ENCODE data around the gene COX7A2.

The COX7A2 gene

DNA sequence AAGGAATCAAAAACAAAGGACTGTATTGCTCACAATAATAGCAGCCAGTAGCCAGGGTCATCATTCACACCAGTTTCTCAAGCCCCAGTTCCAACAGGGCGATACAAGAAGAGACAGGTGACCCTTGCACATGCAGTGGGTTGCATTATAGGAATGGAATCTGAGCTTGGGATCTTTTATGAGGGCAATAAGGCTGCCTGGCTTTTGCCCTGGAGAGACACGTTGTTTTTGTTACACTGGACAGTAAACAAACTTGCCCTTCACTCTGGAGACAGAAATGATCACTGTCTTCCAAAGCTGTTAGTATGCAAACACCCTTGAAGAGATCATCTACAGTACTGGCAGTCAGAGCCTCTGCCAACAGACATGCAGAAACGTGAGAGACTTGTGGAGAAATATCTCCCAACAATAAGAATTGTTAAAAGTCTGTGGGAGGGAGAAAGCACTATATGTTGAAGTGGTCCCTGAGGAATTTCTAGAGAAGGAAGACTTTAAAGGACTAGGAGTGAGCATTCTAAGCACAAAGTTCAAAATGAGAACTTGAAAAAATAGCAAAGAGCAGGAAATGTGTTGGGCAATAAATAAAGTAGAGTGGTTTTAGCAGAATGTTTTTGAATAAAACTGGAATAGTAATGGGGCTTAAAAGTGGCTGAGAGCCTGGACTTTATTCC is 31.5 kb downstream of the COX7A2 start:
- H3K36me3 ChIP-seq (replicated peaks) = no peaks in the 10 kb centered on the region
- no peaks in the 10 kb centered on the region for H3K27me3 ChIP-seq (replicated peaks)
- H3K4me3 ChIP-seq (ENCODE audit: low read depth, low read length) = no peak overlapping the region
- no peak for DNase-seq
- in situ Hi-C loops (cut with HindIII; ENCODE audit: low pct_ligation_motif_present, low sequenced_read_pairs) = no loop called here
- TF ChIP-seq, protein P1, sequence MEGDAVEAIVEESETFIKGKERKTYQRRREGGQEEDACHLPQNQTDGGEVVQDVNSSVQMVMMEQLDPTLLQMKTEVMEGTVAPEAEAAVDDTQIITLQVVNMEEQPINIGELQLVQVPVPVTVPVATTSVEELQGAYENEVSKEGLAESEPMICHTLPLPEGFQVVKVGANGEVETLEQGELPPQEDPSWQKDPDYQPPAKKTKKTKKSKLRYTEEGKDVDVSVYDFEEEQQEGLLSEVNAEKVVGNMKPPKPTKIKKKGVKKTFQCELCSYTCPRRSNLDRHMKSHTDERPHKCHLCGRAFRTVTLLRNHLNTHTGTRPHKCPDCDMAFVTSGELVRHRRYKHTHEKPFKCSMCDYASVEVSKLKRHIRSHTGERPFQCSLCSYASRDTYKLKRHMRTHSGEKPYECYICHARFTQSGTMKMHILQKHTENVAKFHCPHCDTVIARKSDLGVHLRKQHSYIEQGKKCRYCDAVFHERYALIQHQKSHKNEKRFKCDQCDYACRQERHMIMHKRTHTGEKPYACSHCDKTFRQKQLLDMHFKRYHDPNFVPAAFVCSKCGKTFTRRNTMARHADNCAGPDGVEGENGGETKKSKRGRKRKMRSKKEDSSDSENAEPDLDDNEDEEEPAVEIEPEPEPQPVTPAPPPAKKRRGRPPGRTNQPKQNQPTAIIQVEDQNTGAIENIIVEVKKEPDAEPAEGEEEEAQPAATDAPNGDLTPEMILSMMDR (IDR thresholded peaks at IDR 0.05; ENCODE audit: low read depth, low read length, missing control alignments) = no peak
- H3K27ac ChIP-seq = no peak overlapping the region

DNA sequence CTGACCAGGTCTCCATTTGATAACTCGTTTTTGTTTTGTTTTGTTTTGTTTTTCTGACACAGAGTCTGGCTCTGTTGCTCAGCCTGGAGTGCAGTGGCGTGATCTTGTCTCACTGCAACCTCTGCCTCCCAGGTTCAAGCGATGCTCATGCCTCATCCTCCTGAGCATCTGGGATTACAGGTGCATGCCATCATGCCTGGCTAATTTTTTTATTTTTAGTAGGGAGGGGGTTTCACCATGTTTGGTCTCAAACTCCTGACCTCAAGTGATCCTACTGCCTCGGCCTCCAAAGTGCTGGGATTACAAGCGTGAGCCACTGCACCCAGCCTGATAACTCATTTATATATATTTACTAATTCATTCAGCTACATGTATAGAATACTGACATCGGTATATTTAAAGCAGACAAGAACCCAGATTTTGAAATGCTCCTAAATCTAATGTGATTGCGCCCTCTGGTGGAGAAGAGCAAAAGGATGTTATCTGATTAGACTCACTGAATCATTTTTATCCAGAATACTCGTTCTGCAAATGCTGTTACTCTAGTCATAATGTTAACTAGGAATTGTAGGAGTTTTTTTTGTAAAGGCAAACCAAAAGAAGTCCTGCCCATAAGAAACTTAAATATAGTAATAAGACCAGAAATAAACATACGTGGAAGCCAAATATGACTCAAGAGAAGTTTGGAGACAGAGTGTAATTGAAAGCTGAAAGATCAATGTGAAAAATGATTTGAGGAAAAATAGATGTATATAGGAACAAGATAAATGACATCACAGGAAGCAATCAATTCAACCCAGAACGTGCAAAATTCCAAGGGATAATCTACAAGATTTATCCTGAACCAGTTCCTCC is 32.5 kb downstream of the COX7A2 start:
- no peak overlapping the region for H3K4me3 ChIP-seq (ENCODE audit: low read depth, low read length)
- peak; percentile 68 for DNase-seq

DNA sequence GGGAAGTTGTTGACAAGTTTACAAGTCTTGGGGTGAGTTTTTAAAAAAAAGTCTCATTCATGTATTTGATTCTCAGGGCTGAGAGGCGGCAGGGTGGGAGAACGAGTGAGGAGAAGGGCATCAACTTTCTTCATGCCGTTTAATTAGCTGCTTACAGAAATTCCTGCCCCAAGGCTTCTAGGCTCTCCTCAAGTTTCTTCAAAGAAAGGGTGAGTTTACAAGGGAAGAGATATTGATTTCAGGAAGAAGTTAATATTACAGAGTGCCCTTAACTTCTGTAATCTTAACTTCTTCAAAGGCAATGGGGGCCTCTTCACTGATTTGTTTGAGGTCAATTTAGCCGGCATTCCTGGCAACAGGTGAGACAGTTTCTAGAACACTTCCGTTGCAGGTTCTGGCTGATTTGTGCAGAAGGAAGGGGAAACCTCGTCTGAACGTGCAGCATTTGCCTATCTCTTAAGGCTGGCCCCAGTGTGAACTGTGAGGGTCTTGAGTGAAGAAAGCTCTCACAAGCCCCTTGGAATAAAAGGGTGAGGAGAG is 34.3 kb downstream of the COX7A2 start:
- TF ChIP-seq, protein P1 (IDR thresholded peaks at IDR 0.05; ENCODE audit: low read depth, low read length, missing control alignments) = no peak
- no peak overlapping the region for H3K27ac ChIP-seq
- H3K4me3 ChIP-seq (ENCODE audit: low read depth, low read length) = no peak overlapping the region
- DNase-seq = no peak
- H3K27me3 ChIP-seq (replicated peaks) = no peaks in the 10 kb centered on the region
- in situ Hi-C loops (cut with HindIII; ENCODE audit: low pct_ligation_motif_present, low sequenced_read_pairs) = no loop called here
- H3K36me3 ChIP-seq (replicated peaks) = no peaks in the 10 kb centered on the region

More for the DNA sequence above, 32.5 kb downstream of the COX7A2 start:
- in situ Hi-C loops (cut with HindIII; ENCODE audit: low pct_ligation_motif_present, low sequenced_read_pairs) = no loop called here
- TF ChIP-seq, protein P1 (IDR thresholded peaks at IDR 0.05; ENCODE audit: low read depth, low read length, missing control alignments) = peak; percentile 59
- Histone ChIP-seq H3K36me3 (replicated peaks) (no peaks in the 10 kb centered on the region), H3K27ac (no peak overlapping the region), H3K27me3 (replicated peaks) (no peaks in the 10 kb centered on the region)

DNA sequence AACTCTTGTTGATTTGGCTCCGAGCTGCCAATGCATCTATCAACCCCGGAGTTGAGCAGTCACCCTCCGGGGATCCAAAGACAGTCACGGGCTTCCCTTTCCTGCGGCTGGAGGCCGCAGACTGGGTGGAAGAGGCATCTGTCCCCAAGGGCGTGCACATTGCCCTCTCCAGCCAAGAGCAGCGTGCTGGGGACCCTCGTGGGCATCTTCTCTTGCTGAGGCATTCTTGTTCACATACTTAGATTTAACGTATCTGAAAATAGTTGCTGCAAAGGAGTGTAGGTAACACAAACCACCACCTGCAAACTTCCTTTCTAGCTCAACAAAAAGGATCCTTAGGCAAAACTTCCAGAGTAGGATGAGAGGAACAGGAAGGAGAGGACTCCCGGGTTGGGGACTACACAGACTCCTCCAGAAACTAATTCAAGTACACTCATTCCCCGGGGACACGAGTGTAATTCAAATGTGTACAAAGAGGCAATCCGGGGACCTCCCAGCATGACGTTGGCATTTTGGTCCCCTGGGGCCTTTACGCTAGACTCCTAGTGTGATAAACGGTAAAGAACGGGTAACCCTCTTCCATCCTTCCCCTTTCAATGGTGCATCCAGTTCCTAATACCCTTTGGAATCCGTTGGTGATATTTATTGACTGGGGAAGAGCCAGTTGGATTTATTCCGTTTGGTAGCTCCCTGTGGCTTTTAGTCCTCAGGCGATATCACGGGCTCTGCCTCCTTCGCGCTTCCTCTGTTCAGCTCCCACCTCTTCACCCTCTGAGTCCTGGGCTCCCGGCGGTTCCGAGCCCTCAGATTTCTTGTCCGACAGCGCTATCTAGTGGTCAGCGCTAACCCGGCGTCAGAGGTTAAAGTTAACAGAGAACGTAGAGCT is 35.1 kb downstream of the COX7A2 start:
- peak overlapping the region; percentile 35 for H3K4me3 ChIP-seq (ENCODE audit: low read depth, low read length)
- TF ChIP-seq, protein P1 (IDR thresholded peaks at IDR 0.05; ENCODE audit: low read depth, low read length, missing control alignments) = peak; percentile 93
- H3K27me3 ChIP-seq (replicated peaks) = no peaks in the 10 kb centered on the region
- in situ Hi-C loops (cut with HindIII; ENCODE audit: low pct_ligation_motif_present, low sequenced_read_pairs) = no loop called here
- H3K36me3 ChIP-seq (replicated peaks) = no peaks in the 10 kb centered on the region
- no peak overlapping the region for H3K27ac ChIP-seq
- DNase-seq = peak; percentile 79

DNA sequence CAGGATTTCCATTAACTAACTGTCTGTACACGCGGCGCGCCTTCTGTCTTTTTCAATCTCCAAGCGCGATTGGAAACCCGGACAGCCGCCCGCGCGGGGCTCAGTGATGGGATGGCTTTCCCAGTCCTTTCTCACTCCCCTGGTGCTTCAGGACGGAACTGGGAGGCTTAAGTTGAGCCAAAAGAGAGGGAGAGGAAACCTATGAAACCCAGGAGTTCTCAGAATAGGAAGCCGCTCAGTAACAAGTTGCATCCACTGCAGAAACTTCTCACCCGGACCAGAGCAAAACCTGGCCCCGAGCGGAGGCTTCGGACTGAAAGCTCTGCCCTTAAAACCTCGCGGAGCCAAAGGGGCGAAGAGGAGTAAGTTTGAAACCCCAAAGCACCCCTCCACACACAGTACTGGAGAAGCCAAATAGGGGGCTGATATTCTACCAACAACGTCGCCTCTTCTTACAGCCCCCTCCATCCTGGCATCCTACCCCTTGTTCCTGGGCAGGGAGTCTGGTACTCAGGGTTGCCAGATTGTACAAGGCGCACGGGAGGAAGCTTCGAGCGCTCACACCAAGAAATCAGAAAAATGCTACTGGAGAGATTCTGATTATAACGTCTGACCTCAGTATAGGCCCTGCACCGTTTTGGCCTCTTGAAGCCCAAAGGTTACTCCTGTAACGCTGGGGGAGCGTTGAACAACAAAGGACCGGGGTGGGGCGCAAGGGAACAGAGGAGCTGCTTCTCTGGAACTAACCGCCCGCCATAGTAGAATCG is 36.8 kb downstream of the COX7A2 start:
- Histone ChIP-seq H3K4me3 (ENCODE audit: low read depth, low read length) (peak overlapping the region; percentile 89), H3K27me3 (replicated peaks) (no peaks in the 10 kb centered on the region), H3K27ac (peak overlapping the region; percentile 85), H3K36me3 (replicated peaks) (no peaks in the 10 kb centered on the region)
- TF ChIP-seq, protein P1 (IDR thresholded peaks at IDR 0.05; ENCODE audit: low read depth, low read length, missing control alignments) = peak; percentile 13
- in situ Hi-C loops (cut with HindIII; ENCODE audit: low pct_ligation_motif_present, low sequenced_read_pairs) = no loop called here
- DNase-seq = peak; percentile 41

Measured in brain microvascular endothelial cell (primary cell).